HuH-7.5 (cell line): ENCODE results near the gene DDI2.
"Not testable (repeated sequence)": the region's sequence is repeated elsewhere in the genome, so short reads cannot be mapped to it uniquely, and the experiment has no call there.

Source experiments
- DNase-seq: peaks from one replicate; pipeline ENCODE4 v3.0.0; 2011; ENCODE audit warnings: low spot score

Gene DDI2

GRCh38 chr1:15636436-15636835, 19.2 kb downstream of the DDI2 start:
- no peak for DNase-seq

DNA sequence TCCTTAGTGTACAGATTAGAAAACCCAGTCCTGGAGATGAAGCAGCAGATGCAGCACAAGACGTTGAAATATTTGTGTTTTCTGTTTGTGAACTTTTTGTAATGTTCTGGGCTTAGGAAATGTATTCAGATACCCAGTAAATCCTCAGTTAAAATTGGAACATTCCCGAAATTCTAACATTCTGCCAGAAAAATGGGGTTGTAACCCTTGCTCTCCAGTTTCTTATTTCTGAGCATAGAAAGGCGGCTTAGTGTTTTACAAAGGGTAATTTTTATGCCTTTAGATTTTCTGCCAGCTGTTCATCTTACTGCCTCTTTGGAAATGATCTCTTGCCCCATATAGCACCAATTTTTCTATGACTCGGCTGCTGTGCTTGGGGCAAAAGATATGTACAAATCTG, 20.6 kb downstream of the DDI2 start:
- DNase-seq: no peak

DNA sequence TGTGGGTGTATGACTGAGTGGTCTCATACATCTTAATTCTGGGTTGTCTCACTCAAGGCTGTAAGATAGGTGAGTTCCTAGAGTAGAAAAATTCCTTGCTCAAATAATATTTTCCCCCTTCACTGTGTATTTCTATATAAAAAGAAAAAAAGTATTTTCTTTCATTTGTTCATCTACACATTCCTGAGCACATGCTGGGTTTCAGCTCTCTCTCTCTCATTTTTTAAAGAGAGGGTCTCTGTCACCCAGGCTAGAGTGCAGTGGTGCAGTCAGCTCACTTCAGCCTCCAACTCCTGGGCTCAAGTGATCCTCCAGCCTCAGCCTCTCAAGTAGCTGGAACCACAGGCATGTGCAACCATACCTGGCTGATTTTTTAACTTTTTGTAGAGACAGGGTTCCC, 22.0 kb downstream of the DDI2 start:
- no peak for DNase-seq

GRCh38 chr1:15639931-15640330, 22.7 kb downstream of the DDI2 start:
- no peak for DNase-seq

- DNase-seq: no peak
Measured at GRCh38 chr1:15640667-15641066, 23.4 kb downstream of the DDI2 start.

- DNase-seq: no peak
Measured at GRCh38 chr1:15649937-15650336, 32.7 kb downstream of the DDI2 start.

GRCh38 chr1:15650433-15650832, 33.2 kb downstream of the DDI2 start:
- DNase-seq: no peak

GRCh38 chr1:15652130-15652529, 34.9 kb downstream of the DDI2 start:
- DNase-seq: not testable (repeated sequence)

DNA sequence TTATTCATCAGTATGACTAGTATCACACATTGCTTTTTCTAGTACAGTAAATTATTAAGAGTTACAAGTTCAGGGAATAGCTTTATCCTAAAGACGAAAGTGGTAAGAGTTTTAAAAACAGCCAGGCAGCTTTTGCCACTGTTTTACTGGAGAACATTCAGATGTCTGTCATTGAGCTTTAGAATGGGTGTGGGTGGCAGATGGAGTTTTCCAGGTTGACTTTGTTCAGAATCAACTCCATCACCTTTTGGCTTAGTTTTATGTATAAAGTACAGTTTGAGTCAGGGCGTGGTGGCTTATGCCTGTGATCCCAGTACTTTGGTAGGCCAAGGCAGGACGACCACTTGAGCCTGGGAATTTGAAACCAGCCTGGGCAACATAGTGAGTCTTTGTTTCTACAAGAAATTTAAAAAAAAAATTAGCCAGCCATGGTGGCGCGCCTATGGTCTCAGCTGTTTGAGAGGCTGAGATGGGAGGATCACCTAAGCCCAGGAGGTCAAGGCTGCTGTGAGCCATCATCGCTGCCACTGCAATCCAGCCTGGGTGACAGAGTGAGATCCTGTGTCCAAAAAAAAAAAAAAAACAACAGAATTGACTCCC, 36.9 kb downstream of the DDI2 start:
- DNase-seq: no peak

DNA sequence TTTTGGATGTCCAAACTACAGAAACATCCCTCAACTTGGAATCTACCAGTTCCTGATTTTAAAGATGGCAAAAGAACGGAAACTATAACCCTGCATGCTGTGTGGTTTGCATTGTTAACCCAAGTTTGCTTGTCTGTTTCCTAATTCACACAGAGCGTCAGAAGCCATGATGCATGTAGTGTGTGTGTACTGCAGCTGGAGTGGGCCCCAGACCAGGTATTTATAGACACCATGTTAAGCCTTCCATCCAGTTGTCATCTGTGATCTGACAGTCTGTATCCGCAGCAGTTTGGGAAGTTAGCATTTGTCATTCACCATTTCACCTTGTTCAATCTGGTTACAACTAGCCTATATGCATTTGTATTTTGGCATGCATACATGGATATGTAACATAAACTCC, 39.2 kb downstream of the DDI2 start:
- no peak for DNase-seq

DNA sequence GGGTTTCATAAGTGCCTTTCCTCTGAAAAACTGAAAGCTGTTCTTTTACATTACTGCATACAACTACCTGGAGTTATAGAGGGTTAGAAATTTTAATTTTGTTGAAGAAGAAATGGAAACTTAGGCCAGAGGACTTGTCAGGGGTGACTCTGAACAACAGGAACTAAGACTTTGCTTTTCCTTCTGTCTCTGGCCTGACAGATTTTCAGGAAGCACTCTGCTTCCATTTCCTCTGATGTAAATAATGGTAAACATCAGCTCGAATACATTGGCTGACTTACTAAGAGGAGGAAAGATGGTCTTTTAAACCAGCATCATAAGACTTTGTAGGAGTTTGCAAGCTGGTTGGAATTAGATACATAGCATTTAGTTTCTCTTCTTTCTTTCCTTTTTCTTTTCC, 39.8 kb downstream of the DDI2 start:
- DNase-seq: no peak

DNA sequence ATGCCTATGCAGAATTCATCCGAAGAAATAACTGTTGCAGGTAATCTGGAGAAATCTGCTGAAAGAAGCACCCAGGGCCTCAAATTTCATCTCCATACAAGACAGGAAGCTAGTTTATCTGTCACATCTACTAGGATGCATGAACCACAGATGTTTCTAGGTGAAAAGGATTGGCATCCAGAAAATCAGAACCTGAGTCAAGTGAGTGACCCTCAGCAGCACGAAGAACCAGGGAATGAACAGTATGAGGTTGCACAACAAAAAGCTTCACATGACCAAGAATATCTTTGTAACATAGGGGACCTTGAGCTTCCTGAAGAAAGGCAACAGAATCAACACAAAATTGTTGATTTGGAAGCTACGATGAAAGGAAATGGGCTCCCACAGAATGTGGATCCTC, 42.9 kb downstream of the DDI2 start:
- DNase-seq: no peak

- DNase-seq: no peak
Measured at GRCh38 chr1:15662477-15662876, 45.2 kb downstream of the DDI2 start.

- DNase-seq: no peak
Measured at GRCh38 chr1:15663925-15664324, 46.7 kb downstream of the DDI2 start.

DNA sequence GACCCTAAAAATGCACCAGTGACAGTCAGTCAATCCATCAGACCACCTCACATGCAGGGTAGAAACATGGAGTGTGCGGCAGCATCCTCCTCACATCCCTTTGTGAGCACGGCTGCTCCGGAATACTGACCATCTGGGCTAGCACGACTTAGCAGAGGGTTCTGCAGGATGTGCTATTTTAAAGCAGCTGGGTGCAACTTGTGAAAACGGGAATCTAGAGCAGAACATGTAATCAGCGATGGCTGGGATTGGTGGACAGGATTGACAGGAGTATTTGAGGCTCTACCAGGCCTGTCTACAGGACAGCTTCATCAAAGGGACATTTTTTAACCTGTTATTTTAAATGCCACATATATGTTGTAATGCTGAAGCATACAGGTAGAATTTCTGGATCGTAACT, 50.1 kb downstream of the DDI2 start:
- no peak for DNase-seq

- DNase-seq: no peak
Measured at GRCh38 chr1:15668089-15668754, 51.0 kb downstream of the DDI2 start.

- DNase-seq: no peak
Measured at GRCh38 chr1:15669074-15669473, 51.8 kb downstream of the DDI2 start.

GRCh38 chr1:15669864-15670263, 52.6 kb downstream of the DDI2 start:
- no peak for DNase-seq

GRCh38 chr1:15671430-15671829, 54.2 kb downstream of the DDI2 start:
- no peak for DNase-seq

- DNase-seq: no peak
Measured at GRCh38 chr1:15674386-15675159, 57.3 kb downstream of the DDI2 start.

GRCh38 chr1:15676010-15676409, 58.8 kb downstream of the DDI2 start:
- no peak for DNase-seq

DNA sequence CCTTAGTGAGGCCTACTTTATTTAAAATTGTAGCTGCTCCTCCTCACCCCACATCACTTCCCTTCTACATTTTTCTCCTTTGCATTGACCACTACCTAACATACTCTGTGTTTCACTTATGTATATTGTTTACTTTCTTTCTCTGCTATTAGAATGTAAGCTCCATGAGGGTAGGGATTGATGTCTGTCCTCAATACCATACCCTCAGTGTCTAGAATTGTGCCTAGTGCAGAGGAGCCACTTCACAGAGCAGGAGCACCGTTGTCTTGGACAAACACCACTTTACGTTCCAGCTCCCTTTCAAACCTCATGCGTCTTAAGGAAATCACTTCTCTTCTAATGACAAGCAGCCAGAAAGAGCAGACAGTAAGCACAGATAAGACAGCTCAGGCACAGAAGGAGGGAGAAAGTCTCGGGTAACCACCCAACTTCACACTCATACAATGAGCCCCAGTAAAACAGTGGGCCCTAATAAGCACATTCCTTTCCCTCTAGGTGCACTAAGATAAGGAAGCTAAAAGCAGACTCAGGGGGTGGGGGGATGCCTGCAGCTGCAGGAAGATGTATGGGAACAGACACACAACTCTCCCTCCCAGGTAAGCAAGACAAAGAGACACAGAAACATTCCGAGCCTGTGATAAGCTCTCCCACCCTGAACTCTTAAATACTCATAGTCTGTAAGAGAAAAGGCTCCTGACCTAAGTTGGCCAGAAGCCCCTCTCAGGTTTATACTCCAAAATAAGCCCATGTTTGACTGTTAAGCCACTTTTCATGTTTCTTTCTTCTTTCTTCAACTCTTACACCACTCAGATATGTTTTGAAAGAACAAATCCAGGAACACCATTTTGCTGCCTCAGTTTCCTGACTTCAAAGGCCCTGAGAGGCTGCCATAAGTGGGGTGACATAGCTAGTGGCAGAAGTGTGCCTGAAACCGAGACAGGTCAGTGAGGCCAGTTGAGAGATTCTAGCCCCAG, 59.7 kb downstream of the DDI2 start:
- no peak for DNase-seq
